22Rv1 (cell line): ENCODE data around the gene MMP26.

Source experiments
- H3K27ac ChIP-seq: fragments of 450-650 bp; 2 replicates; pipeline ENCODE4 v1.5.1; 2017
- CTCF ChIP-seq: fragments of 450-650 bp; IDR thresholded peaks from 2 replicates; pipeline ENCODE4 v1.5.1; 2017; ENCODE audit warnings: mild to moderate bottlenecking
- ZFX ChIP-seq: fragments of 450-650 bp; IDR thresholded peaks from 2 replicates; pipeline ENCODE4 v1.6.1; 2017; ENCODE audit warnings: antibody characterized with exemption, borderline replicate concordance

Gene MMP26

DNA sequence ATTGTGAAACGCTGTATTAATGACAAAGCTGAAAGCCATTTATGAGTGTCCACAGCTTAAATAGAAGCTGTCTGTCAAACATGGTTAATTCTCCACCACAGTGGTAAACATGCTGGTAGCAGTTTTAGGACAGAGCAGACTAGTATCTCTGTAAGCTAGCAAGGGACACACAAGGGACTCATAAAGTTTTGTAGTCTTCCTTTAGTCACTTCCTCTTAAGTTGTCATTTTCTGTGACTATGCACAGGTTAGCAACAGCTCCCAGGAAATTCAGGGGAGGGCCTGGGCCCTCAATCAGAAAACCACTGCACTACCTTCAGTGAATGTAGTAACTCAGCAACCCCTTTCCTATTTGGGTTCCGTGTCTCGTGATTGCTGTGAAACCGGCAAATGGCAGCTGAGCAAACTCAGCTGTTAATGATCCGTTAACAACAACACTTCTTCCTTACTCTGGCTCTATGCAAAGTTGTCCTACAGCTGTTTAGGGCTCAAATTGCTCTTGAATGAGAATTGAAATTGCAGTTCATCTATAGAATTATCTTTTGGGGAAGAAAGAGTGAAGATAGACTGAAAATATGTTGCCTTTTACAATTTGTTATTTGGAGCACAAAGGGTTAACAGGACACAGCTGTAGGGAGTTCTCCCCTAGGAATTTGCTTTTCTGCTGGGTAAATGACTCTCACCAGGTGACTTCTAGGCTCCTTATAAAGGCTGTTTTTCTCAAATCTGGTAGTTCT, at the start of gene MMP26:
Gene MMP26, plus strand, starts transcription at position 731 of the 736 bp plus-strand sequence.
- no peak within 1 kb of the TSS for H3K27ac ChIP-seq
- no peak for TF ChIP-seq CTCF
- TF ChIP-seq ZFX: no peak

DNA sequence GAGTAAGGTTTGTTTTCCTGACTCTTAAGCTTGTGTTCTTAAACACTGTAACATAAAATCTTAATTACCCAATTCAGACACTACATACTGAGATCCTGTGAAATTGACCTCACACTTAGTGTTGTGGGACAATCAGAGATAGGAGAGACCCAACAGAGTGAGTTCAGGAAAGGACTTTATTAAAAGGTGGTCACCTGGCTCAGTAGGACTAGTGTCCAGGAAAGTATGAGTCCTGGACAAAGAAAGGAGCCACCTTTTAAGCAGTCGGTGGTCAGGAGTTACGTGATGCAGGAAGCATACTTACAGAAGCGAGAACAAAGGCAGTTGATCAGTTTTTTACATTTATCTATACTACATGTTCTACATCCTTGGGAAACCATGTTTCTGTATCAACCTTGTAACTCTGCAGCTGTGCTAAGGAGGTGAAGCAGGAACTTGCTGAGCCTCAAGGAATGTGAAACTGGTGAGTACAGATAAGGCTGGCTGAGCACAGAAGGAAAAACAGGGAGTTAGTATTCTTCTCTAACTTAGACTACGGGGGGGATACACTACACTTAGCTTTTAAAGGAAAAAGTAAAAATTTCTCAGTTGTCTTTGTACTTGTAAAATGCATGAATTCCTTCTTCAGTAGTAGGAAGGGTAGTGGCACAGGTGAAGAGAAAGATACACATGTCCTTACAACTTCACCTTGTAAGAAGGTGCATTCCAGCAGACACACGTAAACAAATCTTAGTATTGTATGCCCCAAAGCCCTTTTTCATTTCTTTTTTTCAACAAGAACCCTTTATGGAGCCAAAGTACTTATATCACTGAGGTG, 45.7 kb upstream of the MMP26 start:
- H3K27ac ChIP-seq: no peak overlapping the region
- TF ChIP-seq ZFX: no peak
- TF ChIP-seq CTCF: no peak

DNA sequence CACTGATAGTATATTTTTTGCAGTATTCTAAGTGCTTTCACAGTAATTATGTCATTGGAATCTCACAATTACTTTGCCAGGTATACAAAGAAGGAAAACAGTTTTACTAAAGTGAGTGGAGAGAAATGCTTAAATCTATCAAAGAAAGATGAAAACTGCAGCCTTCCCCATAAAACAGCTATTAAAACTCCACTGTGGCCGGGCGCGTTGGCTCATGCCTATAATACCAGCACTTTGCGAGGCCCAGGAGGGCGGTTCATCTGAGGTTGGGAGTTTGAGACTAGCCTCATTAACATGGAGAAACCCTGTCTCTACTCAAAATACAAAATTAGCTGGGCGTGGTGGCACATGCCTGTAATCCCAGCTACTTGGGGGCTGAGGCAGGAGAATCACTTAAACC, 41.7 kb upstream of the MMP26 start:
- TF ChIP-seq CTCF (no peak), ZFX (no peak)
- no peak overlapping the region for H3K27ac ChIP-seq

DNA sequence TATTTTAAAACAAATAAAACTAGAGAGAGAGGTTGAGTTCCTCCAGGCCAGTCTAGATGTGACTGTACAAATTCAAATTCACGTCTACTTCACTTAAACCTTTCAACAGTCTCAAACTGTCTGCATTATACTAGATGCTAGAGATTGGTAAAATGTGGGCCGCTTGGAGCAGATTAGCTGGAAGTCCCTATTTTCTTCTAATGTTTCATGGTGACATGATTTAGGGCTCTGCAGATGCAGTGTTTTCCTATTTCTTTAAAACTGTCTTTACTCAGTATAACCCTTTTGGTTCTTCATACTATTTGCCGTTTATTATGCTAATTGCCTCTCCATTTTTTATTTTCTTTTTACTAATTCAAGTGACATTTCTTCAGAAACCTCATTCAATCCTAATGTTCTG, 40.4 kb upstream of the MMP26 start:
- no peak for TF ChIP-seq CTCF
- no peak overlapping the region for H3K27ac ChIP-seq

DNA sequence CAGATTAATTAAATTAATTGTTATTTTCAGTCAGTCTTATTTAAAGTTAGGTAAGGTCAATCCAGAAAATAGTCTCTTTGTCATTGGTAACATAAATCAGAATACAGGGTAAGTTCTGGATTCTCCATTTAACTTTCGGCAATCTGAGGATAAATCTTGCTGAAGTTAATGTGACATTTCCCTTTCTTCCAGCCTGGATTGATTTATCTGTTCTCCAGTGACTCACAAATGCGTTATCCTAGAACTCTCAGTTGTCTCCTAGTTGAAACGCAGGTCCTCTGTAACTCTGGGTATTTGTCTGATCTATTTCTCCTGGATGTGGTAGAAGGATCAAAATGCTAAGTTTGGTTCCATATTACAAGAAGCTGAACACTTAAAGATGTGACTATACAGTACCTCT, 39.8 kb upstream of the MMP26 start:
- no peak overlapping the region for H3K27ac ChIP-seq
- no peak for TF ChIP-seq ZFX
- no peak for TF ChIP-seq CTCF

DNA sequence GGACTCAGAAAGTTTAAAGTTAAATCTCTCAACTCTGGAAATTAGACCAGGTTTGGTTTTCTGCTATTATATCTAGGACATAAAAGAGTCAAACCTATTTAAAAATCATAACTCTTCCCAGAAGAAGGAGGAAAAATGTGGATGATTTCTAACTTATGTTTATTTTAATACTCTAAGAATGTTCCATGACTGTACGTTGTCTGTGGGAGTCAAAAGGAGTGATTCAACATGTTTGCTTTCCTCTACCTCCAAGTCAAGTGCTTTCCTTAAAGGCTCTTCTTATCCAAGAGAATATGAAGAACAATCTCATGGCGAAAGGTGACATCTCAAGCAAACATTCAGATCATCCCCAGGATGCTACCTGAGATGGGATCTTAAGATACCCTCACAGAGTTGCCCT, 39.2 kb upstream of the MMP26 start:
- no peak overlapping the region for H3K27ac ChIP-seq

More for the DNA sequence above, 39.2 kb upstream of the MMP26 start:
- TF ChIP-seq CTCF (no peak), ZFX (no peak)
